Stimulated activated CD4-positive, alpha-beta T cell treated with anti-CD3 and anti-CD28 coated beads, Interleukin-15, amount 100 ng/mL, for 48 hours (primary cell): ENCODE measurements around the gene RIMS1.

ENCODE experiments used
- DNase-seq, 2 donors: peaks; one replicate each; pipeline ENCODE4 v3.0.0-alpha.2; 2020; ENCODE audit warnings: low read depth in 2 of 2

RIMS1 gene

GRCh38 chr6:72094506-72094905 lies 208.2 kb downstream of the RIMS1 start:
- no peak for DNase-seq

- no peak for DNase-seq
These were observed 216.2 kb downstream of the RIMS1 start for GRCh38 chr6:72102561-72102960.

- DNase-seq = no peak
These were observed 225.3 kb downstream of the RIMS1 start for GRCh38 chr6:72111611-72112010.

- no peak for DNase-seq
These were observed 244.0 kb downstream of the RIMS1 start for GRCh38 chr6:72130327-72130726.

- no peak for DNase-seq
These were observed 246.1 kb downstream of the RIMS1 start for GRCh38 chr6:72132427-72132826.

GRCh38 chr6:72132851-72133250 lies 246.5 kb downstream of the RIMS1 start:
- no peak for DNase-seq

GRCh38 chr6:72133324-72133723 lies 247.0 kb downstream of the RIMS1 start:
- no peak for DNase-seq

- DNase-seq = no peak
These were observed 254.4 kb downstream of the RIMS1 start for GRCh38 chr6:72140795-72141194.

GRCh38 chr6:72149715-72150114 lies 263.4 kb downstream of the RIMS1 start:
- DNase-seq = no peak

- DNase-seq = no peak
These were observed 265.4 kb downstream of the RIMS1 start for GRCh38 chr6:72151742-72152141.

- DNase-seq = no peak
These were observed 289.6 kb downstream of the RIMS1 start for GRCh38 chr6:72175916-72176315.

GRCh38 chr6:72182337-72183246 lies 296.2 kb downstream of the RIMS1 start:
- no peak for DNase-seq

GRCh38 chr6:72203983-72204382 lies 317.6 kb downstream of the RIMS1 start:
- no peak for DNase-seq

- DNase-seq = no peak
These were observed 319.1 kb downstream of the RIMS1 start for GRCh38 chr6:72205500-72205899.

GRCh38 chr6:72206606-72207005 lies 320.3 kb downstream of the RIMS1 start:
- DNase-seq = no peak

GRCh38 chr6:72212686-72213085 lies 326.3 kb downstream of the RIMS1 start:
- no peak for DNase-seq

GRCh38 chr6:72213654-72214053 lies 327.3 kb downstream of the RIMS1 start:
- DNase-seq = no peak

GRCh38 chr6:72216222-72217068 lies 330.1 kb downstream of the RIMS1 start:
- DNase-seq = no peak

GRCh38 chr6:72217626-72218025 lies 331.3 kb downstream of the RIMS1 start:
- no peak for DNase-seq

- DNase-seq = no peak
These were observed 331.8 kb downstream of the RIMS1 start for GRCh38 chr6:72218125-72218524.

GRCh38 chr6:72219536-72219935 lies 333.2 kb downstream of the RIMS1 start:
- DNase-seq = no peak

- DNase-seq = no peak
These were observed 351.7 kb downstream of the RIMS1 start for GRCh38 chr6:72238021-72238420.

- no peak for DNase-seq
These were observed 352.6 kb downstream of the RIMS1 start for GRCh38 chr6:72238900-72239299.
